Lower leg skin (tissue), 4 donors: ENCODE results near the gene IPO13. TPM values are rescaled to one million over a fixed set of nuclear protein-coding genes. Genes with fewer than 3 reads are reported as not detected.

Source experiments
- DNase-seq, 2 donors: peaks; one replicate each; pipeline ENCODE4 v3.0.0-alpha.2; 2019; ENCODE audit warnings: low spot score in 2 of 2
- H3K4me3 ChIP-seq: fragments of 200-600 bp; sonication (generic); 2 replicates; pipeline ENCODE4 v1.5.1; 2017; ENCODE audit warnings: mild to moderate bottlenecking, low read depth; ENCODE audit not compliant: poor library complexity, severe bottlenecking
- POLR2A ChIP-seq, 2 donors: fragments of 450-650 bp; IDR thresholded peaks; one replicate each; pipeline ENCODE4 v1.6.1; 2016 to 2017; ENCODE audit warnings: antibody characterized with exemption in 2 of 2, mild to moderate bottlenecking in 1 of 2, moderate library complexity in 1 of 2
- WGBS, 2 donors: methylation state at CpG; one replicate each; pipeline ENCODE4 v1.1.5; 2018; 5-methylcytosine and 5-hydroxymethylcytosine counted together
- intact Hi-C: fragments of 100-400 bp; cut with DNase I; formaldehyde crosslinking; loops from one replicate; pipeline ENCODE4 v1.15.0; 2023; ENCODE audit warnings: low total_unique reads
- total RNA-seq, 4 donors: library from RNA; depleted of rRNA; stranded (reverse); fragments of >200 nt; gene quantifications; one replicate each; pipeline ENCODE4 v1.1.0, GENCODE V29; 2016
- TF ChIP-seq, protein P1 (sequence below), 3 donors: fragments of 450-650 bp; IDR thresholded peaks; one replicate each; pipeline ENCODE4 v1.5.1; 2016; ENCODE audit warnings: antibody characterized with exemption in 3 of 3, mild to moderate bottlenecking in 3 of 3, moderate library complexity in 2 of 3

IPO13 gene
- total RNA-seq, 4 donors from 2014 or later, result 14.6 to 24.1 (median 18.2) TPM

DNA sequence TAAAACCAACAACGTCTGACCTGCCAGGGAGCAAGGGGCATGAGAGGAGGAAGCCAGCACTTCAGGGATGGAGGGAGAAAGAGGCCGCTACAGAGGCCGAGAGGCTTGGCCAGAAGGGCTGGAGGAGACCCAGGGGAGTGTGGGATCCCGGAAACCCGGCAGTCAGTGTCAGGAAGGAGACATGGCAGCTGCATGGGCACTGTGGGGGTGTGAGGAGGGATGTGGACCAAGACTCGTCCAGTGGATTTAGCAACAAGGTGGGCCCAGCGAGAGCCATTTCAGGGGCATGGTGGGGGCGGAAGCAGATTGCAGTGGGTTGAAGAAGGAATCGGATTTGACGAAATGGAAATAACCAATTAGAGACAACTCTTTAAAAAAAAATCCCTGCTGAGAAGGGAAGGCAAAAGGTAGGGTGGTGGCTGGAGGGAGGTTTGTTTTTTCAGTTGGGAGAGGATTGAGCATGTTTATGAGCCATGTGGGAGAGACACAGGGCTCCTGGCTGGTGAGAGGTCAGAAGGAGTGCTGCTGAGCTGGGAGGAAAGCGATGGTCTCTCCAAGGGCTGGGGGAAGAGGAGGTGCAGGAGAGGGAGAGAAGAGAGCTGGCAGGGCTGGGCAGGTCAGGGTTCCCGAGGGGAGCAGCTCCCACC lies 36.6 kb downstream of the IPO13 start:
- intact Hi-C loops, result no loop called here
- no peak for DNase-seq
- no peak overlapping the region for H3K4me3 ChIP-seq
- WGBS, 2 donors, result 76 to 83% methylated on average over 12 of the region's 12 CpGs
- no peak for TF ChIP-seq POLR2A (IDR thresholded peaks at IDR 0.05)
- TF ChIP-seq, protein P1, sequence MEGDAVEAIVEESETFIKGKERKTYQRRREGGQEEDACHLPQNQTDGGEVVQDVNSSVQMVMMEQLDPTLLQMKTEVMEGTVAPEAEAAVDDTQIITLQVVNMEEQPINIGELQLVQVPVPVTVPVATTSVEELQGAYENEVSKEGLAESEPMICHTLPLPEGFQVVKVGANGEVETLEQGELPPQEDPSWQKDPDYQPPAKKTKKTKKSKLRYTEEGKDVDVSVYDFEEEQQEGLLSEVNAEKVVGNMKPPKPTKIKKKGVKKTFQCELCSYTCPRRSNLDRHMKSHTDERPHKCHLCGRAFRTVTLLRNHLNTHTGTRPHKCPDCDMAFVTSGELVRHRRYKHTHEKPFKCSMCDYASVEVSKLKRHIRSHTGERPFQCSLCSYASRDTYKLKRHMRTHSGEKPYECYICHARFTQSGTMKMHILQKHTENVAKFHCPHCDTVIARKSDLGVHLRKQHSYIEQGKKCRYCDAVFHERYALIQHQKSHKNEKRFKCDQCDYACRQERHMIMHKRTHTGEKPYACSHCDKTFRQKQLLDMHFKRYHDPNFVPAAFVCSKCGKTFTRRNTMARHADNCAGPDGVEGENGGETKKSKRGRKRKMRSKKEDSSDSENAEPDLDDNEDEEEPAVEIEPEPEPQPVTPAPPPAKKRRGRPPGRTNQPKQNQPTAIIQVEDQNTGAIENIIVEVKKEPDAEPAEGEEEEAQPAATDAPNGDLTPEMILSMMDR (IDR thresholded peaks at IDR 0.05), result no peak

DNA sequence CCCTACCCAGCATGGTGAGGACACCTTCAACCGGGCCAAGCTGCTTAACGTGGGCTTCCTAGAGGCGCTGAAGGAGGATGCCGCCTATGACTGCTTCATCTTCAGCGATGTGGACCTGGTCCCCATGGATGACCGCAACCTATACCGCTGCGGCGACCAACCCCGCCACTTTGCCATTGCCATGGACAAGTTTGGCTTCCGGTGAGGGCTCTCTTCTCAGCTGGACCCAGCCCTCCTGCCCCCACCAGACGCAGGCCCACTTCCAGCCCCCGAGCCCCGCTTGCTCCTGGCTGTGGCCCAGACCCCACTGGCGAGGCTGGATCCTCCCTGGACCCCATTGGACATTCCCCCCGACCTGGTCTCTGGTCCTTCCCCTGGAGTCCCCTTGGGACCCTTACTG lies 38.1 kb downstream of the IPO13 start:
- no peak overlapping the region for H3K4me3 ChIP-seq
- no peak for TF ChIP-seq POLR2A (IDR thresholded peaks at IDR 0.05)
- TF ChIP-seq, protein P1 (IDR thresholded peaks at IDR 0.05), result no peak
- DNase-seq, result no peak
- 94 to 97% methylated on average over 15 to 16 of the region's 16 CpGs for WGBS, 2 donors
- intact Hi-C loops, result no loop called here

DNA sequence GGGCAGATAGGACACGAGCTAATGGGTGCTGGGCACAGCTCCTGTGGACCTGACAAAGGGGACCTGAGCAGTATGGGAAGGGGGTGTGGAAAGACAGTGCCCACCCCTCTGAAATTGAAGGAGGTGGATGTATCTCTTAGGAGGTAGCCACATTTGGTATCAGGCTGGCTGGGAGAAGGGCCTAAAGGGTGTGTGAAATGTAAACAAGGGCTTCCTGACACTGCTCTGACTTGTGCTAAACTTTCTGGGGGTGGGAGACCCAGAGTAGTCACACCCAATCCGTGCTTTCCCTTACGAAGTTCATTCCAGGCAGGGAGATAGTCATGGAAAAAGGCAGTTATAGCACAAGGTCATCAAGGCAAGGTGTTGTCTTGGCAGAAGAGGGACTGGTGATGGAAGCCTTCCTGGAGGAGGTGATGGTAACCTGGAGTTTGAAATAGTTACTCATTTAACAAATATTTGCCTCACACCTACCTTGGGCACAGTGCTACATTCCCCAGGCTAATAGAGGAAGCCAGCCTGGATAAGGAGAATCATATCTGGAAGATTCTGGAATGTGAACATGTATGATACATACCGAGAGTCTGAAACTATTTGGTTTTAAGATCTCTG lies 39.3 kb downstream of the IPO13 start:
- WGBS, 2 donors, result 77 to 86% methylated on average over 4 of the region's 4 CpGs

DNA sequence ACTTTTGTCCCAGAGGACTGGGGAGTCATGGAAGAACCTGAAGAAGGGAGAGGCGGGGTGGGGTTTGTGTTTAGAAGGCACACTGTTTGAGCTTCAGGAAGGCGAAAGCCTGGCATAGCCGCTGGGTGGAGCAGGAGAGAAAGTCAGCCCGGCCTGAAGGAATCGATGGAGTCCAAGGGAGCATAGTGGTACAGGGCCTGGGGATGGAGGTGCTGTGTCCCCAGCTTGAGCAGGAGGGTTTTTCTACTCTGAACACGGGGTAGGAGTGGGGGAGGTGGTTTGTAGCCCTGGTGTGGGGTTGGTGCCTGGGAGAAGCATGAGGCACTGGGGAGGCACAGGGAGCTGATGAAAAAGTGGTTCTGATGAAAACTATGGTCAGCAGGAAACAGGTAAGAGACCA lies 40.0 kb downstream of the IPO13 start:
- no peak for DNase-seq
- intact Hi-C loops, result no loop called here
- WGBS, 2 donors, result 62 to 68% methylated on average over 6 of the region's 6 CpGs
- no peak for TF ChIP-seq POLR2A (IDR thresholded peaks at IDR 0.05)
- TF ChIP-seq, protein P1 (IDR thresholded peaks at IDR 0.05), result no peak
- H3K4me3 ChIP-seq, result no peak overlapping the region

More for the DNA sequence above, 39.3 kb downstream of the IPO13 start:
- DNase-seq, result no peak
- TF ChIP-seq, protein P1 (IDR thresholded peaks at IDR 0.05), result no peak
- TF ChIP-seq POLR2A (IDR thresholded peaks at IDR 0.05), result no peak
- intact Hi-C loops, result no loop called here
- no peak overlapping the region for H3K4me3 ChIP-seq

DNA sequence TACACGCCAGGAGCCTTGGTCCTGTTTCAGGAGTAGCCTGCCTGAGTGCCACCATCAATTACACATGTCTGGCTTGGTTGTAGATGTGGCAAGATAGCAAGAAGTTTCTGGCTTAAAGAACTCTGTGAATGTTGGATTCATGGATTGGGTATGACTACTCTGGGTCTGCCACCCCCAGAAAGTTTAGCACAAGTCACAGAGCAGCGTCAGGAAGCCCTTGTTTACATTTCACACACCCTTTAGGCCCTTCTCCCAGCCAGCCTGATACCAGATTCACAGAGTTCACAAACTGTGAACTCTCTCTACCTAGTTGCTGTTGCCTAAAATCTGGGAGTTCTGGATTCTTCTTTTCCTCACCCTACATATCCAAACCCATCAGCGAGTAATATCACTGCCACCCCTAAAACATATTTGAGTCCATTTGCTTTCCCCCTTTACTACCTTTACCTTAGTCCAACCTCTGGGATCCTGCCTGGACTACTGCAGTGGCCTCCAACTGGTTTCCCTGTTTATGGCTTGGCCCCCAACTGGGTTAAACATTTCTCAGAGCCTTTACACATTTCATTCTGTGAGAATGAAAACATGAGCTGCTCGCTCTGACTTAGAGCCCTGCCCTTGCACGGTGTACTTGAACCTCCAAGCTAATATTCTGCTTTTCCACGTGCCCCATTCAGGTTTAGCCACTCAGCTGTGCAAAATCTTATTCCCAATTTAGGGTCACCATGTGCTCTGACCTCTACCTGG lies 40.6 kb downstream of the IPO13 start:
- intact Hi-C loops, result no loop called here
- H3K4me3 ChIP-seq, result no peak overlapping the region
- 74 to 82% methylated on average over 6 of the region's 6 CpGs for WGBS, 2 donors
- DNase-seq, result no peak
- TF ChIP-seq, protein P1 (IDR thresholded peaks at IDR 0.05), result no peak
- no peak for TF ChIP-seq POLR2A (IDR thresholded peaks at IDR 0.05)
